GM18951 (cell line): ENCODE data around the gene TMEM132E.

ENCODE experiments used
- POLR2A ChIP-seq: IDR thresholded peaks from 4 replicates; pipeline ENCODE4 v1.6.1; 2011; ENCODE audit warnings: mild to moderate bottlenecking; ENCODE audit not compliant: insufficient read length, insufficient read depth; ENCODE audit errors: extremely low read depth
- in situ Hi-C: fragments of 300-500 bp; cut with MboI; formaldehyde crosslinking; loops from one replicate; pipeline ENCODE4 v1.12.0; 2022; ENCODE audit warnings: low sequenced_read_pairs, mixed read lengths, inconsistent platforms; ENCODE audit not compliant: unreplicated experiment

The TMEM132E gene

GRCh38 chr17:34579979-34580684 lies 750 bp downstream of the TMEM132E start:
- in situ Hi-C loops = no loop called here
- TF ChIP-seq POLR2A = no peak

- in situ Hi-C loops = no loop called here
- TF ChIP-seq POLR2A = no peak
Observed at GRCh38 chr17:34580685-34581445, 1.5 kb downstream of the TMEM132E start.

GRCh38 chr17:34581446-34582184 lies 2.2 kb downstream of the TMEM132E start:
- TF ChIP-seq POLR2A = no peak
- in situ Hi-C loops = no loop called here

GRCh38 chr17:34582185-34582900 lies 3.0 kb downstream of the TMEM132E start:
- TF ChIP-seq POLR2A = no peak
- in situ Hi-C loops = no loop called here

- in situ Hi-C loops = no loop called here
- no peak for TF ChIP-seq POLR2A
Observed at GRCh38 chr17:34582901-34583245, 3.5 kb downstream of the TMEM132E start.

GRCh38 chr17:34584805-34585416 lies 5.5 kb downstream of the TMEM132E start:
- no peak for TF ChIP-seq POLR2A
- in situ Hi-C loops = no loop called here

GRCh38 chr17:34586346-34586846 lies 7.0 kb downstream of the TMEM132E start:
- in situ Hi-C loops = no loop called here
- TF ChIP-seq POLR2A = no peak

- in situ Hi-C loops = no loop called here
- TF ChIP-seq POLR2A = no peak
Observed at GRCh38 chr17:34588266-34588665, 8.9 kb downstream of the TMEM132E start.

GRCh38 chr17:34589120-34589965 lies 10.0 kb downstream of the TMEM132E start:
- TF ChIP-seq POLR2A = no peak
- in situ Hi-C loops = no loop called here

- no peak for TF ChIP-seq POLR2A
- in situ Hi-C loops = no loop called here
Observed at GRCh38 chr17:34592002-34592401, 12.6 kb downstream of the TMEM132E start.

GRCh38 chr17:34596920-34597319 lies 17.5 kb downstream of the TMEM132E start:
- in situ Hi-C loops = no loop called here
- TF ChIP-seq POLR2A = no peak

GRCh38 chr17:34598161-34598776 lies 18.9 kb downstream of the TMEM132E start:
- no peak for TF ChIP-seq POLR2A

GRCh38 chr17:34601416-34601815 lies 22.0 kb downstream of the TMEM132E start:
- no peak for TF ChIP-seq POLR2A

More at GRCh38 chr17:34598161-34598776, 18.9 kb downstream of the TMEM132E start:
- in situ Hi-C loops = no loop called here

More at GRCh38 chr17:34601416-34601815, 22.0 kb downstream of the TMEM132E start:
- in situ Hi-C loops = no loop called here
